GM21526 (cell line): ENCODE measurements around the gene C1orf105.

ENCODE experiments used
- ATAC-seq: cut with Tn5 transposase; IDR thresholded peaks from one replicate; pipeline ENCODE4 v1.9.1; 2021; ENCODE audit warnings: moderate library complexity; ENCODE audit not compliant: unreplicated experiment, low FRiP score

Gene C1orf105

DNA sequence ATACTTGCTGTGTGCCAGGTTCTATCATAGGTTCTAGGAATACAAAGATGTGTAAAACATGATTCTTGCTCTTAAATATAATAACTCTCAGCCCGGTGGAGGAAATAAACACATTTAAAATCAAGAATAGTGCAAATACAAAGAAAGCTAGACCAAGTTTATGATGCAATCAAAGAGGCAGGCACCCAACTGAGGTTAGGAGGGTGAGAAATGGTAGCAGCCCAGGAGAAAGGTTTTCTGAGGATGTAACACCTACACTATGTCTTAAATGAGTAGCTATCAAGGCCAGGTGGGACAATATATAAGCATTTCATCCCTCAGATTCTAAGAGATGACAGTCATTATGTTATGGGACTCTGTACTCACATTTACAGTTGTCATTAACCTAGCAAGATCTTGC, 33.1 kb downstream of the C1orf105 start:
- no peak for ATAC-seq

DNA sequence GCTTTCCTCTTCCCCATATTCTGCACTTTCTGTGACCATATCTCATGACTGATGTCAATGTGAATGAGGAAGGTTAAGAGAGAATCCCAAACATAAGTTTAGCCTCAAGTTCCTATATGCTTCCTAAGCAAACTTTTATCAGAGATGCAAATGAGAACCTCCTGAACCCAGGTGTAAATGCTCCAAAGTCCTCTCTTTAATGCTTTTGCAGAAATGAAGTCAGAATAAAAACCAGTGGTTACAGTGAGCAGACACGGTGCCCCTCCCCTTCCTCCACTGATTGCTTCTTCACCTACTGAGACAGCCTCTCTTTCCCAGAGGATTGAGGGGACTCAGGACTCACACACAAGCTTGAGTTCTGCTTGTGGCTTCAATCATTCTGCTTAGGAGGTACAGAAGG, 35.0 kb downstream of the C1orf105 start:
- ATAC-seq: no peak

- ATAC-seq: no peak
Measured at GRCh38 chr1:172456344-172456769, 35.9 kb downstream of the C1orf105 start.

GRCh38 chr1:172457479-172458130, 37.1 kb downstream of the C1orf105 start:
- ATAC-seq: no peak

DNA sequence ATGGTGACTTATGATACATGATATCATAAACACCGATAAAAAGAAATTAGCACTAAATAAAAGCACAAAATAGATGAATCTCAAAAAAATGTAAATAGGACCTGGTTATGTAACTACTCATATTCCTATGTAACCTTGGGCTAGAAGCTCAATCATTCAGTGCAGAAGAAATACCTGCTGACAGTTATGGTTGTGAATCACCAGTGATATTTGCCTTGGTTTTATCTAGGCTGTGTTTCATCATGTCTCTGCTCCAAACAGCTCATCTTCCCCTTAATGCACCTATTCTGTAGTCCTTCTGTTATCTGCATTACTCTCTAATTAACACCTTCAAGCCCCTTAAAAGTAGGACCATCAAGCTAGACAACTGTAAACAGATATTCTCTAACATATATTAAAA, 39.7 kb downstream of the C1orf105 start:
- ATAC-seq: no peak

DNA sequence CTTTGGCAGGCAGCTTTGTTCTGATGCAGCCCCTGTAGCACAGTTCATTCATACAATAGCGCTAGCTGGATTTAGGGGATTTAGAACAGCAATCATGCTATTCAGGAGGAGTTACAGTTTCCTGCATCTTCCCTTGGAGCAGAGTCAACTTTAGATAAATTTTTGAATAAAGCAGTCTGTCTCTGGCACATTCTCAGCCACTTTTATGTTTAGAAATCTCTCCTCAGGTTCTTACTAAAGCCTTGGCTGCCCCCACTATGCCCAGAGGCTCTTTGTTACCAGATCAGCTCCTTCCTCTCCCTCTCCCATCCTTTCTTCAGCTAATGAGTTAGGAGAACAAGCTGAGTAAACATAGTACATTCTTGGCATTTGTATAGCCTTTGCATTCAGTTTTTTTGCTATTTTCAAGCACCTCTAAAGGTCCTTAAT, 40.4 kb downstream of the C1orf105 start:
- no peak for ATAC-seq

DNA sequence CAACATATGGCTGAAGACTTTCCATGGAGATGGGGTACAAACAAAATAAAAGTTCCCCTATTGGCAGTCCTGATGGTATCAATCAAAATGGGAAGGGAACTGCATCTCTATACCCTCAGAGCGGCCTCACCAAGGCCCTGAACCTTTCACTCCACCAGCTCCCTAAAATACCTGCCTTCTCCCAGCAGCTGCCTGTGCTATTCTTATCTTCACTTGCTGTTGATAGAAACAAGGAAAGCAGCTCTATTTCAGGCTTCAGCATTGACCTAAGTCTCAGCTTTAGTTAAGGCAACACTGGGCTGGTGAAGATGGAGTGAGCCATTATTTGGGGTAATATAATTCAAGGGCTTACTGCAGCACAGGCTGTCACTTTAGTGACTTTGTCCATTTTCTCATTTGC, 45.1 kb downstream of the C1orf105 start:
- ATAC-seq: no peak

DNA sequence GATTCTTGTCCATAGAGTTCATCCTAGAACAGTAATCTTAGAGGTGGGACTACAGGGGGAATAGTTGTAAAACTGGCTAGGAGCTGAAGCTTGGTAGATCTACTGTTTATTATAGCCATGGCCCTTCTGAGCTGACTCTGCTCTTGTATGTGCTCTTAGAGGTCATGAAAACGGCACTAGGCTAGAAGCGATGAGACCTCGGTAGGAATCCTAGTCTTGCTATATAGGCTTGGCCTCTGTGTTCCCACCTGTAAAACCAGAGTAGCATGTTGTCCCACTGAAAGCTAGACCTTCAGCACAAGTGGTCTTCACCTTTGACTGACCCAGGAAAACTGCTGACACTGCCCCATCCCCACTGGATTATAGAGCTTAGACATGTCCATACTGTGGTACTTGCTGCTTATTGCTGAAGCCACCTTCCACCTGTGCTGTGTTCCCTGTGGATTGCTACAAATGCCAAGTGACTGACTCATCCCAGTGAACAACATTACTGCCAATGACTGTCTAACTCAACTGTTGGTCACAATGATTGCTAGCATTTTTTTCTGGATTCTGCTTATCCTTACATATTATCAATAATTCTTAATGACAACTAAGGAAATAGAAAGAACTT, 46.4 kb downstream of the C1orf105 start:
- no peak for ATAC-seq

DNA sequence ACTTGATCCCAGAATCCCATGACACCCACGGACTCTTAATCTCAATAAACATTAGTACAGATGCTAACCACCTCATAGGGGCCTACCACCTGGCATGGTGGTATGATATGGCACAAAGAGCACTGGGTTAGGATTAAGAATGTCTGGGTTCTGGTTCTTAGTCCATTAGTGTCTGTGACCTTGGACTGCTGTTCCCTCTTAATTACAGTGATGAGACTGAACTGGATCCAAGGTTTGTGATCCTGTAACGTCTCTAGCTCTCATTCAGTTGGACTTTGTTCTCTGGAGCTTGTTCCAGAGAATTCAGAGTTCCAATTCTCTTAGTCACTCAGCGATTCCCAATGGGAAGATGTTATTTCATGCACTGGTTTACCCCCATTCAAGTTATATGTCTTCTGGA, 47.0 kb downstream of the C1orf105 start:
- no peak for ATAC-seq

GRCh38 chr1:172468296-172468695, 47.8 kb downstream of the C1orf105 start:
- ATAC-seq: no peak

GRCh38 chr1:172469717-172470116, 49.2 kb downstream of the C1orf105 start:
- no peak for ATAC-seq

GRCh38 chr1:172470149-172470548, 49.7 kb downstream of the C1orf105 start:
- ATAC-seq: no peak

DNA sequence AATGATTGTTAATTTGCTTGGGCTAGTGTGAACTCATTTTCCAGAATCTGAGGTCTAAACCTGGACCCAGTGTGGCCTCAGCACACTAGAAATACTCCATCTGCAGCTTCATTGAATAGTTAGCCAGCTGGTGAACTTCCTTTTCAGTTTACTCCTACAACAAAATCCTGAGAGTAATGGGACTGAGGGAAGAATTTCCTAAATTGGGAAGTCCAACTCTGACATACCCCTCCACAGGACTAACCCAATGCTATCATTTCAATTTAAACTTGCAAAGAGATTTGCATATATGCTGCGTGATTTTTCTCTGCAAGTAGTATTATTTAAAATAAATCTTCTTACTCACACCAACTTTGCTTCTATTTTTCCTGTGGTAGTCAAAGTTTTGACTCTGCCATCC, 51.2 kb downstream of the C1orf105 start:
- ATAC-seq: no peak

DNA sequence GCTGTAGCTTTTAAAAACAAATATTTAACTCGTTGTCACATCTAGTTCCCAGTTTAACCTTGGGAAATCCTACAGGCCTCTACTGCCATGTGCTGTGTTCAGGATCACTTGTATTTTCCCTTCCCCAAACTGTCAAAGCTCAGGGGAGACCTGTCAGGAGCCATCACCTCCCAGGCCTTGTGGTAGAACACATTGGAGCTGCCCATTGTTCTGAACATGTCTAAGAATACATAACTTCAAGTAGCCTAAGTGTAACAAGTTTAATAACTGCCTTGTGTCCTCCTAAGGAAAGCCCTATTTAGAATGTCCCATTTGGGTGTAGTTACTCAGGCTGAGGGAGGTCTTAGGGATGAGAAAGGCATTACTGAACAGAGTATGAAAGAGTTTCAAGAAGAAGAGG, 52.0 kb downstream of the C1orf105 start:
- no peak for ATAC-seq

DNA sequence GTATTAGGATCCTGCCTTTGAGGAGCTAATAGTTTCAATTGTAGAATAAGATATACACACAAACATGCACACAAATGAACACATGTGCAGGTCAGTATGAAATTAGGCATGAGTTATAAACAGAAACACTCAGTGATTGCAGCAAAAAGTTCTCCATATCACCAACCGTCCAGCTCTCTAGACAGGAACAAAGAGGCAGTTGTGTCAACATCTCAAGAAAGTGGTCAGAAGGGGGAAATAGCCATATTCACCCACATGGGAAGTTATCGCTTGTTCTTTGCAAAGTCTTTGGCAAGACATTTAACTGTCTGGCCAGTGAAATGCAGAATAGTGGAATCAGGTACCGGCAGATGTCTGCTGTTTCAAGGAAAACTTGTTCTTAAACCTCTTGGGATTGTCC, 52.8 kb downstream of the C1orf105 start:
- ATAC-seq: no peak

DNA sequence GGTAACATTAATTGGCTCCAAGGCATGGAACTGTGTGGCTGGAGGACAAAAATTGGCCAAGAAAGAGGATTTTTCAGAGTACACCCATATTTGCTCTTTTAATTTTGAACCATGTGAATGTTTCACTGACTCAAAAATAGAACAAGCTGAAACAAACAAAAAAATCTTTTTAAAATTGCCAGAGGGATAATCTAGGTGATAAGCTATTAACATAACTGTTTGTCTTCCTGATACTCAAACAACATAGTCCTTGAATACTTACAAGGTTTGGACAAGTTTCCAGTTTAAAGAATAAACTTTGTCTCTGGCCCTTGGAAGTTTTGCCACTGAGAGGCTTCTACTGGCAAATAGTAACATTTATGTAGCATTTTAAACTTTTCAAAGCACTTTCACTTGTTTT, 53.4 kb downstream of the C1orf105 start:
- no peak for ATAC-seq

GRCh38 chr1:172476218-172476811, 55.8 kb downstream of the C1orf105 start:
- no peak for ATAC-seq

DNA sequence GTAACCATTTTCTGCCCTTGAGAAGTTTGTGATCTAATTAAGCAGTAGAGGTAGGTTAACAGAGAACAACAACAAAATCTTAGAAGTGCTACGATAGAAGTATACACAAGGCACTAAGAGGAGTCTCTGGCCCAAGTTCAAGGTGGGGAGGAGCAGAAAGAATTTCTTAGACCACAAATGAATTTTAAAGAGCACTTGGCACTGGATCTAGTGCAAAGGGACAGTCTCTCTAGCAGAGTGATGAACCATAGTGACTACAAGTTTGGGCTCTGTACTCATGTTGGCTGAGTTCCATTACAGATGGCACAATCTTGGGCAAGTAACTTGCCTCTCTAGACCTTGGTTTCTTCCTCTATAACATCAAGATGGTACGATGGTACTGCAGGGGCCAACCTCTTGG, 56.7 kb downstream of the C1orf105 start:
- ATAC-seq: no peak

DNA sequence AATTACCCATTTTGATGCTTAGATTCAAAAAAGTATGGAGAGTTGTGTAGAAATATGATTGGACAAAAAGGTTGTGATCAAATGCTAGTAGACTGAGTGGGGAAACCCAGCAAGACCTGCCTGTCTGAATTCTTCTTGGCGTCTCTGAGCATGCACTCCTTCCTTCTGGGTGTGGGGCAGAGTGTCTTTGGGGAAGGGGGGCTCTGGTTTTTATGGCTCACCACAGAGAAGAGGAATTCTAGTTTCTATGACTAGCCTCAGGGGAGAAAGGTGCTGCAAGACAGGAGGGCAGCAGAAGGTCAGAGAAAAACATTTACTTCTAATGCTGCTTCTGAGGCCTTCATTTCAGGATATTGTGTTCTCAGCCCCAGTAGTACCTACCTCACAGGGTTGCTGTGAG, 57.3 kb downstream of the C1orf105 start:
- no peak for ATAC-seq

- ATAC-seq: no peak
Measured at GRCh38 chr1:172478485-172478884, 58.0 kb downstream of the C1orf105 start.

GRCh38 chr1:172480431-172480830, 59.9 kb downstream of the C1orf105 start:
- ATAC-seq: no peak

GRCh38 chr1:172482044-172482443, 61.6 kb downstream of the C1orf105 start:
- ATAC-seq: no peak
